Fibroblast of mammary gland (primary cell): ENCODE measurements around the gene GLYAT.

Experiments used
- DNase-seq: peaks from one replicate; pipeline ENCODE4 v3.0.0-alpha.2; 2010; ENCODE audit warnings: low read depth
- H3K4me3 ChIP-seq: 2 replicates; pipeline ENCODE4 v1.5.1; 2011; ENCODE audit warnings: low read depth, mild to moderate bottlenecking, low read length, moderate library complexity; ENCODE audit not compliant: control insufficient read depth
- CTCF ChIP-seq: conservative IDR thresholded peaks from 2 replicates; pipeline ENCODE4 v1.5.1; 2011; ENCODE audit warnings: low read depth, low read length, inconsistent platforms; ENCODE audit not compliant: control insufficient read depth, insufficient read depth

GLYAT gene

GRCh38 chr11:58768137-58768536, 36.4 kb upstream of the GLYAT start:
- no peak overlapping the region for H3K4me3 ChIP-seq
- no peak for TF ChIP-seq CTCF
- DNase-seq: no peak

- no peak for TF ChIP-seq CTCF
- no peak overlapping the region for H3K4me3 ChIP-seq
- no peak for DNase-seq
Observed at GRCh38 chr11:58765078-58765477, 33.3 kb upstream of the GLYAT start.

GRCh38 chr11:58763120-58763490, 31.4 kb upstream of the GLYAT start:
- no peak overlapping the region for H3K4me3 ChIP-seq
- DNase-seq: no peak
- no peak for TF ChIP-seq CTCF

GRCh38 chr11:58762284-58763119, 30.8 kb upstream of the GLYAT start:
- DNase-seq: no peak
- no peak overlapping the region for H3K4me3 ChIP-seq
- TF ChIP-seq CTCF: no peak

GRCh38 chr11:58757439-58757838, 25.7 kb upstream of the GLYAT start:
- no peak for TF ChIP-seq CTCF
- no peak for DNase-seq
- no peak overlapping the region for H3K4me3 ChIP-seq

- no peak overlapping the region for H3K4me3 ChIP-seq
- TF ChIP-seq CTCF: no peak
- no peak for DNase-seq
Observed at GRCh38 chr11:58745705-58746364, 14.1 kb upstream of the GLYAT start.
